ENCODE data around the gene NCAPG2. TPM values are rescaled to one million over a fixed set of nuclear protein-coding genes. Genes with fewer than 3 reads are reported as not detected.

The NCAPG2 gene
- total and polyA plus RNA-seq, 2 of the 13 experiments (the other 11 are each of a cell fraction or from before 2014, with no cell fraction given), result 15.1 to 30.7 TPM

DNA sequence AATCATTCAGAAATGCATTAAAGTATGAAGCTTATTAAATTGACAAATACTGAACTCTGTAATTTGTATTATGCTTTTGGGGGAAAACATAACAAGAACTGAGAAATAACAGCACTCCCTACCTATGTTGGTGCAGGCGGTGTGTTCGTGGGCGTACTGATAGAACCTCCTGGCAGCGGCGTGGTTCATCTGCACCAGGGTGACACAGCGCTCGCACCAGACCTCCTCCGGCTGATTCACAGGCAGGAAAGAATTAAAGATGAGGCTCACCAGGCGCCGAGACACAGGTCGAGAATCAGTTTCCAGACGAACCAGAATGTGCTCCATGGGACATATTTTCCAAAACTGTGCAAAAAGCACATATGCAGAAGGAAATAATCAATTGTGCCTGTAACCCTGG lies 40.2 kb downstream of the NCAPG2 start:
- H3K4me3 ChIP-seq (replicated peaks in 1 of 3; ENCODE audit: insufficient read depth in 1 of 3, low read depth in 2 of 3, low read length in 3 of 3), result no peak overlapping the region
- H3K4me1 ChIP-seq (ENCODE audit: insufficient read depth, low read length), result no peaks in the 10 kb centered on the region
- H3K79me2 ChIP-seq (ENCODE audit: insufficient read depth, low read length), result no peaks in the 10 kb centered on the region
- no peak overlapping the region for H3K27ac ChIP-seq (ENCODE audit: extremely low read length, insufficient read depth, low read length)
- no TSS peak for BruUV-seq (replicated peaks)
- DNase-seq (ENCODE audit: low spot score), result no peak
- ChIA-PET CTCF (ENCODE audit: low intra/inter-chr PET ratio, low total read pairs) (no interaction called here), POLR2A (no interaction called here)
- intact Hi-C loops (cut with micrococcal nuclease; ENCODE audit: unreplicated experiment) (no loop called here), in situ Hi-C loops (cut with HindIII; ENCODE audit: extremely low pct_ligation_motif_present, low pct_unique_long_range_greater_than_20kb) (no loop called here)
- no peaks in the 10 kb centered on the region for H3K9me3 ChIP-seq (ENCODE audit: low read length)
- 99% methylated on average over 12 of the region's 12 CpGs for WGBS (ENCODE audit: low lambda C conversion rate)
- no peak overlapping the region for H3K9ac ChIP-seq (ENCODE audit: insufficient read depth, low read depth, low read length)
- H2AFZ ChIP-seq (ENCODE audit: low read length), result no peak overlapping the region
- no peaks in the 10 kb centered on the region for H4K20me1 ChIP-seq (ENCODE audit: insufficient read depth, low read length)
- no peaks in the 10 kb centered on the region for H3K27me3 ChIP-seq (ENCODE audit: control insufficient read depth in 1 of 2, insufficient read depth in 2 of 2, low read length in 2 of 2)
- peaks cover 15 to 49% of the 10 kb centered on the region in 2 experiments for H3K36me3 ChIP-seq (replicated peaks in 1 of 2; ENCODE audit: control insufficient read depth in 1 of 2, insufficient read depth in 2 of 2, low read length in 2 of 2)
- no peak overlapping the region for H3K4me2 ChIP-seq (ENCODE audit: low read depth, low read length)
- ATAC-seq, result no peak
- TF ChIP-seq RFXAP (CRISPR knock-in tag; IDR thresholded peaks at IDR 0.05; ENCODE audit: borderline replicate concordance) (no peak), ISX (CRISPR knock-in tag; conservative IDR thresholded peaks at IDR 0.05) (no peak), FOSL1 (CRISPR knock-in tag; IDR thresholded peaks at IDR 0.05; ENCODE audit: borderline replicate concordance) (no peak), MTF1 (CRISPR knock-in tag; IDR thresholded peaks at IDR 0.05) (no peak), ZMAT3 (CRISPR knock-in tag; conservative IDR thresholded peaks at IDR 0.05) (no peak), U2AF2 (IDR thresholded peaks at IDR 0.05; ENCODE audit: low read depth, low read length) (no peak), ZNF570 (CRISPR knock-in tag; IDR thresholded peaks at IDR 0.05; ENCODE audit: borderline replicate concordance) (no peak), ZNF33B (CRISPR knock-in tag; IDR thresholded peaks at IDR 0.05) (no peak), MAZ (IDR thresholded peaks at IDR 0.05; ENCODE audit: borderline replicate concordance, low read depth, low read length) (no peak), MAZ (CRISPR knock-in tag; IDR thresholded peaks at IDR 0.05; ENCODE audit: low read depth) (no peak), BORCS8-MEF2B (CRISPR knock-in tag; IDR thresholded peaks at IDR 0.05) (no peak), MXI1 (IDR thresholded peaks at IDR 0.05; ENCODE audit: borderline replicate concordance, low read depth, low read length) (no peak)
- TF ChIP-seq, protein P1, sequence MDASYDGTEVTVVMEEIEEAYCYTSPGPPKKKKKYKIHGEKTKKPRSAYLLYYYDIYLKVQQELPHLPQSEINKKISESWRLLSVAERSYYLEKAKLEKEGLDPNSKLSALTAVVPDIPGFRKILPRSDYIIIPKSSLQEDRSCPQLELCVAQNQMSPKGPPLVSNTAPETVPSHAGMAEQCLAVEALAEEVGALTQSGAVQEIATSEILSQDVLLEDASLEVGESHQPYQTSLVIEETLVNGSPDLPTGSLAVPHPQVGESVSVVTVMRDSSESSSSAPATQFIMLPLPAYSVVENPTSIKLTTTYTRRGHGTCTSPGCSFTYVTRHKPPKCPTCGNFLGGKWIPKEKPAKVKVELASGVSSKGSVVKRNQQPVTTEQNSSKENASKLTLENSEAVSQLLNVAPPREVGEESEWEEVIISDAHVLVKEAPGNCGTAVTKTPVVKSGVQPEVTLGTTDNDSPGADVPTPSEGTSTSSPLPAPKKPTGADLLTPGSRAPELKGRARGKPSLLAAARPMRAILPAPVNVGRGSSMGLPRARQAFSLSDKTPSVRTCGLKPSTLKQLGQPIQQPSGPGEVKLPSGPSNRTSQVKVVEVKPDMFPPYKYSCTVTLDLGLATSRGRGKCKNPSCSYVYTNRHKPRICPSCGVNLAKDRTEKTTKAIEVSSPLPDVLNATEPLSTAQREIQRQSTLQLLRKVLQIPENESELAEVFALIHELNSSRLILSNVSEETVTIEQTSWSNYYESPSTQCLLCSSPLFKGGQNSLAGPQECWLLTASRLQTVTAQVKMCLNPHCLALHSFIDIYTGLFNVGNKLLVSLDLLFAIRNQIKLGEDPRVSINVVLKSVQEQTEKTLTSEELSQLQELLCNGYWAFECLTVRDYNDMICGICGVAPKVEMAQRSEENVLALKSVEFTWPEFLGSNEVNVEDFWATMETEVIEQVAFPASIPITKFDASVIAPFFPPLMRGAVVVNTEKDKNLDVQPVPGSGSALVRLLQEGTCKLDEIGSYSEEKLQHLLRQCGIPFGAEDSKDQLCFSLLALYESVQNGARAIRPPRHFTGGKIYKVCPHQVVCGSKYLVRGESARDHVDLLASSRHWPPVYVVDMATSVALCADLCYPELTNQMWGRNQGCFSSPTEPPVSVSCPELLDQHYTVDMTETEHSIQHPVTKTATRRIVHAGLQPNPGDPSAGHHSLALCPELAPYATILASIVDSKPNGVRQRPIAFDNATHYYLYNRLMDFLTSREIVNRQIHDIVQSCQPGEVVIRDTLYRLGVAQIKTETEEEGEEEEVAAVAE (CRISPR knock-in tag; IDR thresholded peaks at IDR 0.05; ENCODE audit: borderline replicate concordance), result no peak
- TF ChIP-seq, protein P2, sequence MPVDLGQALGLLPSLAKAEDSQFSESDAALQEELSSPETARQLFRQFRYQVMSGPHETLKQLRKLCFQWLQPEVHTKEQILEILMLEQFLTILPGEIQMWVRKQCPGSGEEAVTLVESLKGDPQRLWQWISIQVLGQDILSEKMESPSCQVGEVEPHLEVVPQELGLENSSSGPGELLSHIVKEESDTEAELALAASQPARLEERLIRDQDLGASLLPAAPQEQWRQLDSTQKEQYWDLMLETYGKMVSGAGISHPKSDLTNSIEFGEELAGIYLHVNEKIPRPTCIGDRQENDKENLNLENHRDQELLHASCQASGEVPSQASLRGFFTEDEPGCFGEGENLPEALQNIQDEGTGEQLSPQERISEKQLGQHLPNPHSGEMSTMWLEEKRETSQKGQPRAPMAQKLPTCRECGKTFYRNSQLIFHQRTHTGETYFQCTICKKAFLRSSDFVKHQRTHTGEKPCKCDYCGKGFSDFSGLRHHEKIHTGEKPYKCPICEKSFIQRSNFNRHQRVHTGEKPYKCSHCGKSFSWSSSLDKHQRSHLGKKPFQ (CRISPR knock-in tag; IDR thresholded peaks at IDR 0.05; ENCODE audit: insufficient replicate concordance), result no peak
- TF ChIP-seq, protein P3, sequence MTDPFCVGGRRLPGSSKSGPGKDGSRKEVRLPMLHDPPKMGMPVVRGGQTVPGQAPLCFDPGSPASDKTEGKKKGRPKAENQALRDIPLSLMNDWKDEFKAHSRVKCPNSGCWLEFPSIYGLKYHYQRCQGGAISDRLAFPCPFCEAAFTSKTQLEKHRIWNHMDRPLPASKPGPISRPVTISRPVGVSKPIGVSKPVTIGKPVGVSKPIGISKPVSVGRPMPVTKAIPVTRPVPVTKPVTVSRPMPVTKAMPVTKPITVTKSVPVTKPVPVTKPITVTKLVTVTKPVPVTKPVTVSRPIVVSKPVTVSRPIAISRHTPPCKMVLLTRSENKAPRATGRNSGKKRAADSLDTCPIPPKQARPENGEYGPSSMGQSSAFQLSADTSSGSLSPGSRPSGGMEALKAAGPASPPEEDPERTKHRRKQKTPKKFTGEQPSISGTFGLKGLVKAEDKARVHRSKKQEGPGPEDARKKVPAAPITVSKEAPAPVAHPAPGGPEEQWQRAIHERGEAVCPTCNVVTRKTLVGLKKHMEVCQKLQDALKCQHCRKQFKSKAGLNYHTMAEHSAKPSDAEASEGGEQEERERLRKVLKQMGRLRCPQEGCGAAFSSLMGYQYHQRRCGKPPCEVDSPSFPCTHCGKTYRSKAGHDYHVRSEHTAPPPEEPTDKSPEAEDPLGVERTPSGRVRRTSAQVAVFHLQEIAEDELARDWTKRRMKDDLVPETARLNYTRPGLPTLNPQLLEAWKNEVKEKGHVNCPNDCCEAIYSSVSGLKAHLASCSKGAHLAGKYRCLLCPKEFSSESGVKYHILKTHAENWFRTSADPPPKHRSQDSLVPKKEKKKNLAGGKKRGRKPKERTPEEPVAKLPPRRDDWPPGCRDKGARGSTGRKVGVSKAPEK (CRISPR knock-in tag; IDR thresholded peaks at IDR 0.05; ENCODE audit: borderline replicate concordance), result no peak
- no peak for FAIRE-seq

Measured in HepG2 (cell line).